GM12878 (cell line): ENCODE results near the gene GPRC5B. TPM values are rescaled to one million over a fixed set of nuclear protein-coding genes. Genes with fewer than 3 reads are reported as not detected.

Experiments
- ATAC-seq: fragments of 200-7000 bp; cut with Tn5 transposase; 3 replicates; pipeline ENCODE4 v1.9.1; 2020; ENCODE audit warnings: mild to moderate bottlenecking, moderate library complexity
- BruUV-seq: library from RNA; stranded (reverse); fragments of 400-500 nt; replicated peaks from 2 replicates; lab custom pipeline; 2021; lab: Mats Ljungman, UMichigan
- CTCF ChIA-PET: fragments of 300-600 bp; sonication (Branson Sonifier 250); formaldehyde crosslinking; extraction: SDS; loops from one replicate; lab custom pipeline; 2021; ENCODE audit warnings: inconsistent platforms; lab: Yijun Ruan, JAX
- POLR2A ChIA-PET: fragments of 350-600 bp; formaldehyde crosslinking; extraction: SDS; loops from one replicate; lab custom pipeline; 2021; ENCODE audit warnings: inconsistent platforms; lab: Charles Lee
- RAD21 ChIA-PET: fragments of 300-600 bp; sonication (Branson Sonifier 250); formaldehyde crosslinking; loops from one replicate; lab custom pipeline; 2023; ENCODE audit warnings: antibody characterized with exemption; ENCODE audit not compliant: unreplicated experiment; lab: Charles Lee
- SMC1A ChIA-PET: fragments of 300-600 bp; sonication (Branson Sonifier 250); formaldehyde crosslinking; loops from one replicate; lab custom pipeline; 2023; ENCODE audit not compliant: unreplicated experiment, uncharacterized antibody; lab: Charles Lee
- DNase-seq: peaks from one replicate; pipeline ENCODE4 v3.0.0-alpha.2; 2011; ENCODE audit warnings: low read depth, low spot score
- FAIRE-seq: peaks from 3 replicates; lab custom pipeline; 2011; peaks lifted over from hg19 to GRCh38; lab: Jason Lieb, UNC
- H2AFZ ChIP-seq: 2 replicates; pipeline ENCODE4 v1.6.0; 2011; ENCODE audit warnings: low read depth, low read length, control low read depth; ENCODE audit not compliant: control insufficient read depth
- H3K27ac ChIP-seq: 2 replicates; pipeline ENCODE4 v1.5.1; 2011; ENCODE audit warnings: control low read depth; ENCODE audit not compliant: control insufficient read depth, insufficient read depth
- H3K27me3 ChIP-seq, 2 experiments: replicated peaks in 1 of 2; 2 replicates each; pipeline versions ENCODE4 v1.6.0 to v1.6.1; 2011; ENCODE audit warnings: low read length in 1 of 2; ENCODE audit not compliant: control insufficient read depth in 2 of 2, insufficient read depth in 2 of 2
- H3K36me3 ChIP-seq, 2 experiments: 2 replicates each; pipeline ENCODE4 v1.5.1; 2011; ENCODE audit warnings: low read length in 1 of 2; ENCODE audit not compliant: control insufficient read depth in 2 of 2, insufficient read depth in 2 of 2
- H3K4me1 ChIP-seq: 2 replicates; pipeline ENCODE4 v1.6.1; 2011; ENCODE audit warnings: mild to moderate bottlenecking, low read length, moderate library complexity, mixed read lengths; ENCODE audit not compliant: control insufficient read depth, insufficient read depth
- H3K4me2 ChIP-seq: 2 replicates; pipeline ENCODE4 v1.6.0; 2011; ENCODE audit warnings: control low read depth; ENCODE audit not compliant: control insufficient read depth, insufficient read depth
- H3K4me3 ChIP-seq: fragments of 200-600 bp; sonication (generic); 2 replicates; pipeline ENCODE4 v1.5.1; 2016
- H3K79me2 ChIP-seq: 2 replicates; pipeline ENCODE4 v1.6.0; 2011; ENCODE audit warnings: low read length; ENCODE audit not compliant: control insufficient read depth, insufficient read depth
- H3K9ac ChIP-seq: 2 replicates; pipeline ENCODE4 v1.8.0; 2011; ENCODE audit warnings: low read length, control low read depth, mixed read lengths; ENCODE audit not compliant: control insufficient read depth, insufficient read depth
- H3K9me3 ChIP-seq: replicated peaks from 3 replicates; pipeline ENCODE4 v1.5.1; 2011; ENCODE audit warnings: mild to moderate bottlenecking, low read length; ENCODE audit not compliant: control insufficient read depth, insufficient read depth
- H4K20me1 ChIP-seq: 2 replicates; pipeline ENCODE4 v1.6.0; 2011; ENCODE audit not compliant: control insufficient read depth, insufficient read depth
- BHLHE40 ChIP-seq, 2 experiments: fragments of 450-650 bp in 1 of 2; IDR thresholded peaks; 2 replicates each; pipeline ENCODE4 v1.6.1; 2011 to 2017; ENCODE audit warnings: low read depth in 2 of 2, borderline replicate concordance in 1 of 2, improper control_type of control experiment in 1 of 2, low read length in 1 of 2, mild to moderate bottlenecking in 1 of 2
- FOXK2 ChIP-seq: fragments of 450-650 bp; IDR thresholded peaks from 2 replicates; pipeline ENCODE4 v1.6.1; 2017; ENCODE audit warnings: mild to moderate bottlenecking, moderate library complexity
- KDM1A ChIP-seq: fragments of 200-600 bp; sonication (generic); IDR thresholded peaks from 2 replicates; pipeline ENCODE4 v1.6.1; 2016; ENCODE audit warnings: borderline replicate concordance
- KLF5 ChIP-seq: fragments of 450-650 bp; IDR thresholded peaks from 2 replicates; pipeline ENCODE4 v1.6.1; 2014; ENCODE audit warnings: mild to moderate bottlenecking; ENCODE audit not compliant: partially characterized antibody
- NFYB ChIP-seq: IDR thresholded peaks from 2 replicates; pipeline ENCODE4 v1.6.1; 2011; ENCODE audit warnings: low read depth, mild to moderate bottlenecking, low read length, improper control_type of control experiment, moderate library complexity; ENCODE audit not compliant: insufficient read depth
- RFX5 ChIP-seq: IDR thresholded peaks from 2 replicates; pipeline ENCODE4 v1.6.1; 2011; ENCODE audit warnings: low read depth, low read length, improper control_type of control experiment
- SMARCA5 ChIP-seq: fragments of 450-650 bp; IDR thresholded peaks from 2 replicates; pipeline ENCODE4 v1.6.1; 2017; ENCODE audit warnings: mild to moderate bottlenecking
- SRF ChIP-seq, 2 experiments: IDR thresholded peaks; 2 replicates each; pipeline ENCODE4 v1.6.1; 2011; ENCODE audit warnings: low read depth in 2 of 2, low read length in 2 of 2, mild to moderate bottlenecking in 1 of 2, moderate library complexity in 1 of 2
- STAT3 ChIP-seq: IDR thresholded peaks from 2 replicates; pipeline ENCODE4 v1.6.1; 2011; ENCODE audit warnings: low read depth, low read length, improper control_type of control experiment
- SUPT20H ChIP-seq: IDR thresholded peaks from 2 replicates; pipeline ENCODE4 v1.6.1; 2011; ENCODE audit warnings: low read depth, mild to moderate bottlenecking, low read length, moderate library complexity, borderline replicate concordance; ENCODE audit not compliant: control insufficient read depth
- YBX1 ChIP-seq: fragments of 450-650 bp; IDR thresholded peaks from 2 replicates; pipeline ENCODE4 v1.6.1; 2016; ENCODE audit warnings: antibody characterized with exemption
- WGBS: methylation state at CpG from one replicate; pipeline ENCODE4 v1.1.6; 2016; ENCODE audit warnings: low lambda C conversion rate; ENCODE audit not compliant: insufficient replicate concordance, insufficient coverage; ENCODE audit errors: missing lambda C conversion rate; 5-methylcytosine and 5-hydroxymethylcytosine counted together
- in situ Hi-C: fragments of 300-500 bp; cut with MboI; formaldehyde crosslinking; loops from 9 replicates; pipeline ENCODE4 v1.14.3; 2018; ENCODE audit warnings: mixed read lengths
- intact Hi-C: fragments of 100-400 bp; cut with micrococcal nuclease; formaldehyde crosslinking; loops from one replicate; pipeline ENCODE4 v1.14.2; 2022; ENCODE audit not compliant: unreplicated experiment
- polyA plus RNA-seq, 11 experiments: library from polyadenylated mRNA; depleted of rRNA in 4 of 11; unstranded in 6 of 11; stranded (reverse) in 5 of 11; fragments of >200 nt; fragmentation: Nextera tagmentation in 4 of 11; fragmentation: Illumina TruSeq in 1 of 11; extraction: Ambion mirVana in 4 of 11; extraction: Trizol in 1 of 11; gene quantifications; 1 replicate in 1 of 11; 2 replicates in 10 of 11; pipeline versions ENCODE4 v1.2.1 to v1.2.3, GENCODE V29; 2011 to 2016; ENCODE audit warnings: inconsistent platforms in 2 of 11, missing spikeins in 2 of 11, low read depth in 1 of 11
- total RNA-seq, 4 experiments: library from RNA; depleted of rRNA in 3 of 4; stranded (reverse); fragments of >200 nt in 3 of 4; fragmentation: Illumina TruSeq in 1 of 4; extraction: Trizol in 1 of 4; gene quantifications; 2 replicates each; pipeline versions ENCODE4 v1.2.1 to v1.2.3, GENCODE V29; 2013 to 2021
- TF ChIP-seq, protein P1 (sequence below): fragments of 450-650 bp; IDR thresholded peaks from 2 replicates; pipeline ENCODE4 v1.6.1; 2017; ENCODE audit warnings: borderline replicate concordance
- TF ChIP-seq, protein P2 (sequence below): fragments of 450-650 bp; IDR thresholded peaks from 2 replicates; pipeline ENCODE4 v1.6.1; 2017; ENCODE audit warnings: antibody characterized with exemption, mild to moderate bottlenecking, moderate library complexity

Gene GPRC5B
- total and polyA plus RNA-seq, 10 of the 15 experiments (the other 5 are each of a cell fraction or from before 2014, with no cell fraction given): 0.01 to 0.42 (median 0.15) TPM; not detected in 2

DNA sequence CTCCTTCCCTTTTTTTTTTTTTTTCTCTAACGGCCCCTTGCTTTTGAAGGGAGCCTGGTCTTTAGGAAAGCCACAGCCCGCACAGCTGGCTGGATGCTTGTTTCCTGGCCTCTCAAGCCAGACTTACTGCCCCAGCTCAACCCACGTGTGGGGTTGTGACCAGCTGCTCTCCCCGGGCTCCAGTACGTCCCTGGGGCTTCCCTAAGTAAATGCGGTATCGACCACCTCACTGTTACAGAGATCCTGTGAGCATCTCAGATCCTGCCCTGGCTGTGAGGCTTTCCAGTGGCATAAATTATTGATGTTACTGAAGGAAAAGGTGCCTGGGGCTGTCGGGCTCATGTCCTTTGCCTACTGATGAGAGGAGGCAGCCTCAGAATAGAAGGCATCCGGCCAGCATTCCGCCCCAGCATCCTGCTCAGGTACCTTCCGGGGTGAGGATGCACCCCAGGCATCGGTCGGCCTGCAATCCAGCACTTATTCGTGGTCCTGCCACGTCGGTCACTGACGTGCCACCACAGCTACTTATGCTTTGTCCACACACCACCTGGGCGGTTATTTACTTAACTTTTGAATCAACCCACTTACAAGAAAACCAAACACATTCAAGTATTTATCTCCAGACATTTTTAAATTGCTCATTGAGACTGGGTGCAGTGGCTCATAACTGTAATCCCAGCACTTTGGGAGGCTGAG, 9.6 kb downstream of the GPRC5B start:
- no TSS peak for BruUV-seq
- no peak for FAIRE-seq
- ChIA-PET POLR2A (no interaction called here), RAD21 (no interaction called here), SMC1A (no interaction called here), CTCF (no interaction called here)
- no peaks in the 10 kb centered on the region for H3K79me2 ChIP-seq
- in situ Hi-C loops: no loop called here
- no peaks in the 10 kb centered on the region for H3K36me3 ChIP-seq
- no peak overlapping the region for H2AFZ ChIP-seq
- no peak overlapping the region for H3K9ac ChIP-seq
- H3K4me1 ChIP-seq: no peaks in the 10 kb centered on the region
- intact Hi-C loops: no loop called here
- no peaks in the 10 kb centered on the region for H3K9me3 ChIP-seq
- DNase-seq: no peak
- ATAC-seq: no peak
- H3K27ac ChIP-seq: no peak overlapping the region
- 28% methylated on average over 16 of the region's 18 CpGs for WGBS
- no peak overlapping the region for H3K4me2 ChIP-seq
- TF ChIP-seq STAT3: no peak
- no peak for TF ChIP-seq NFYB
- no peak for TF ChIP-seq SUPT20H
- H3K27me3 ChIP-seq: no peaks in the 10 kb centered on the region
- no peak overlapping the region for H3K4me3 ChIP-seq
- no peaks in the 10 kb centered on the region for H4K20me1 ChIP-seq

DNA sequence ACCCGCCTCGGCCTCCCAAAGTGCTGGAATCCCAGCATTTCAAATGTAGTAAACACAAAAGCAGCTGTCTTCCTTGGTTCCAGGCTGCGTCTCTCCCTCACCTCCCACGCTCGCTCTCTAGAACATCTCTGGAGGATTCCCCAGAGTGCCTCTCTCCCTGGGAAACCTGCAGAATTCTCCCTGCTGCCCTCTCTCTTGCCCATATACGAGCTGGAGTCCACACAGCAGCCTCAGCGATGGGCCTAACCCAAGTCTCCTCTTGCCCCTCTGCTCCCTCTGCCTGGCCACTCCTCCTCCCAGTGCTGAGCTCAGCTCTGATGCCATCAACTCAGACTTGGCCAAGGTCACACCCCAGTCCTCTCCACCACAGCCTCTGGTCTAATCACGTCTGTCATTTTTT, 10.6 kb downstream of the GPRC5B start:
- Histone ChIP-seq H3K4me3 (no peak overlapping the region), H3K9me3 (no peaks in the 10 kb centered on the region), H4K20me1 (no peaks in the 10 kb centered on the region), H3K4me2 (no peak overlapping the region), H3K9ac (no peak overlapping the region), H3K79me2 (no peaks in the 10 kb centered on the region), H3K4me1 (no peaks in the 10 kb centered on the region), H2AFZ (no peak overlapping the region), H3K27ac (no peak overlapping the region), H3K36me3 (no peaks in the 10 kb centered on the region), H3K27me3 (no peaks in the 10 kb centered on the region)
- SMC1A ChIA-PET: no interaction called here
- intact Hi-C loops (no loop called here), in situ Hi-C loops (no loop called here)
- no TSS peak for BruUV-seq
- FAIRE-seq (no peak), DNase-seq (no peak), ATAC-seq (no peak)
- 66% methylated on average over 8 of the region's 8 CpGs for WGBS
- POLR2A ChIA-PET: no interaction called here
- CTCF ChIA-PET: no interaction called here
- RAD21 ChIA-PET: no interaction called here
- TF ChIP-seq RFX5 (no peak), SUPT20H (no peak), FOXK2 (no peak), BHLHE40 (IDR thresholded peaks at IDR 0.05; ENCODE audit: borderline replicate concordance in 1 of 2, low read depth in 2 of 2, low read length in 1 of 2) (no peak), KLF5 (no peak), SRF (IDR thresholded peaks at IDR 0.05; ENCODE audit: low read depth in 2 of 2, low read length in 2 of 2) (no peak), YBX1 (no peak), KDM1A (no peak), SMARCA5 (no peak), NFYB (no peak)
- TF ChIP-seq, protein P1, sequence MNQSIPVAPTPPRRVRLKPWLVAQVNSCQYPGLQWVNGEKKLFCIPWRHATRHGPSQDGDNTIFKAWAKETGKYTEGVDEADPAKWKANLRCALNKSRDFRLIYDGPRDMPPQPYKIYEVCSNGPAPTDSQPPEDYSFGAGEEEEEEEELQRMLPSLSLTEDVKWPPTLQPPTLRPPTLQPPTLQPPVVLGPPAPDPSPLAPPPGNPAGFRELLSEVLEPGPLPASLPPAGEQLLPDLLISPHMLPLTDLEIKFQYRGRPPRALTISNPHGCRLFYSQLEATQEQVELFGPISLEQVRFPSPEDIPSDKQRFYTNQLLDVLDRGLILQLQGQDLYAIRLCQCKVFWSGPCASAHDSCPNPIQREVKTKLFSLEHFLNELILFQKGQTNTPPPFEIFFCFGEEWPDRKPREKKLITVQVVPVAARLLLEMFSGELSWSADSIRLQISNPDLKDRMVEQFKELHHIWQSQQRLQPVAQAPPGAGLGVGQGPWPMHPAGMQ: no peak
- TF ChIP-seq, protein P2, sequence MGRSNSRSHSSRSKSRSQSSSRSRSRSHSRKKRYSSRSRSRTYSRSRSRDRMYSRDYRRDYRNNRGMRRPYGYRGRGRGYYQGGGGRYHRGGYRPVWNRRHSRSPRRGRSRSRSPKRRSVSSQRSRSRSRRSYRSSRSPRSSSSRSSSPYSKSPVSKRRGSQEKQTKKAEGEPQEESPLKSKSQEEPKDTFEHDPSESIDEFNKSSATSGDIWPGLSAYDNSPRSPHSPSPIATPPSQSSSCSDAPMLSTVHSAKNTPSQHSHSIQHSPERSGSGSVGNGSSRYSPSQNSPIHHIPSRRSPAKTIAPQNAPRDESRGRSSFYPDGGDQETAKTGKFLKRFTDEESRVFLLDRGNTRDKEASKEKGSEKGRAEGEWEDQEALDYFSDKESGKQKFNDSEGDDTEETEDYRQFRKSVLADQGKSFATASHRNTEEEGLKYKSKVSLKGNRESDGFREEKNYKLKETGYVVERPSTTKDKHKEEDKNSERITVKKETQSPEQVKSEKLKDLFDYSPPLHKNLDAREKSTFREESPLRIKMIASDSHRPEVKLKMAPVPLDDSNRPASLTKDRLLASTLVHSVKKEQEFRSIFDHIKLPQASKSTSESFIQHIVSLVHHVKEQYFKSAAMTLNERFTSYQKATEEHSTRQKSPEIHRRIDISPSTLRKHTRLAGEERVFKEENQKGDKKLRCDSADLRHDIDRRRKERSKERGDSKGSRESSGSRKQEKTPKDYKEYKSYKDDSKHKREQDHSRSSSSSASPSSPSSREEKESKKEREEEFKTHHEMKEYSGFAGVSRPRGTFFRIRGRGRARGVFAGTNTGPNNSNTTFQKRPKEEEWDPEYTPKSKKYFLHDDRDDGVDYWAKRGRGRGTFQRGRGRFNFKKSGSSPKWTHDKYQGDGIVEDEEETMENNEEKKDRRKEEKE: no peak
- TF ChIP-seq, all 136 proteins: peak for 0
